HG03025 (cell line): ENCODE data around the gene IGFBP7.

Source experiments
- ATAC-seq: cut with Tn5 transposase; IDR thresholded peaks from one replicate; pipeline ENCODE4 v1.9.1; 2021; ENCODE audit warnings: mild to moderate bottlenecking, moderate library complexity; ENCODE audit not compliant: unreplicated experiment, low FRiP score

Gene IGFBP7

GRCh38 chr4:57131849-57132742, 21.9 kb upstream of the IGFBP7 start:
- no peak for ATAC-seq

GRCh38 chr4:57129477-57129876, 19.3 kb upstream of the IGFBP7 start:
- no peak for ATAC-seq

- no peak for ATAC-seq
Observed at GRCh38 chr4:57127361-57127760, 17.2 kb upstream of the IGFBP7 start.

GRCh38 chr4:57125996-57126395, 15.8 kb upstream of the IGFBP7 start:
- no peak for ATAC-seq

GRCh38 chr4:57124145-57124544, 14.0 kb upstream of the IGFBP7 start:
- ATAC-seq, result no peak

DNA sequence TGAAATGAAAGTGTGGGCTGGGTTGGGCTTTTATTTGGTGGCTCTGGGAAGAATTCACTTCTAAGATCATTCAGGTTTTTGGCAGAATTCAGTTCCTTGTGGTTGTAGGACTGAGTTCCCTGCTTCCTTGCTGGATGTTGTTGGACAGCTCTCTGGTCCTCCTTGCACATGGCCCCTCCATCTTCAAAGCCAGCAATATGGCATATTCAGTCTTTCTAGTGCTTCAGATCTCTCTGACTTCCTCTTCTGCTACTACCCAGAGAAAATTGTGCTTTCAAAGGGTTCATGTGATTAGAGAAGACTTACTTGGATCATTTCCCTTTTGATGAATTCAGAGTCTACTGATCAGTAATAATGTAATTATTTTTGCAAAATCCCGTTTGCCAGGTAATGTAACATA, 12.8 kb upstream of the IGFBP7 start:
- no peak for ATAC-seq

- no peak for ATAC-seq
Observed at GRCh38 chr4:57119054-57119651, 9.0 kb upstream of the IGFBP7 start.

DNA sequence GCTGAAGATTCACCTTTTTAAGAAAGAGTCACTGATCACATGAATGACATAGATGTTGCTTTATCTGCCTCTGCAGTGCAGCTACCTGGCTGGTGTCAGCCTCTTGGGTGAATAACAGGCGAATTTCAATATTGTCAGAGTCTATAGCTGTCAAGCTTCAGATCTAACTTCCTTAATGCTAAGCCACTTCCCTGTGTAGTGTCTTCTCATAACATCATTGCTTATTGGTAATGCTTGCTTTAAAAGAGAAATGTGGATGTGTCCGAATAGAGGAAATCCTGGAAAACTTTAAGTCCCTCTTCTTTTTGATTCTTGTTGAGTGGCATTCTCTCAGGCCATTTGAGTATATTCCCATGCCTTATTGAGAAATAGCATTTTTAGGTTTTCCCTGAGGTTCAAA, 7.3 kb upstream of the IGFBP7 start:
- no peak for ATAC-seq

- no peak for ATAC-seq
Observed at GRCh38 chr4:57116245-57116644, 6.1 kb upstream of the IGFBP7 start.

- no peak for ATAC-seq
Observed at GRCh38 chr4:57114973-57115372, 4.8 kb upstream of the IGFBP7 start.

- no peak for ATAC-seq
Observed at GRCh38 chr4:57113870-57114269, 3.7 kb upstream of the IGFBP7 start.

- ATAC-seq, result no peak
Observed at GRCh38 chr4:57110640-57111511, 691 bp upstream of the IGFBP7 start.

DNA sequence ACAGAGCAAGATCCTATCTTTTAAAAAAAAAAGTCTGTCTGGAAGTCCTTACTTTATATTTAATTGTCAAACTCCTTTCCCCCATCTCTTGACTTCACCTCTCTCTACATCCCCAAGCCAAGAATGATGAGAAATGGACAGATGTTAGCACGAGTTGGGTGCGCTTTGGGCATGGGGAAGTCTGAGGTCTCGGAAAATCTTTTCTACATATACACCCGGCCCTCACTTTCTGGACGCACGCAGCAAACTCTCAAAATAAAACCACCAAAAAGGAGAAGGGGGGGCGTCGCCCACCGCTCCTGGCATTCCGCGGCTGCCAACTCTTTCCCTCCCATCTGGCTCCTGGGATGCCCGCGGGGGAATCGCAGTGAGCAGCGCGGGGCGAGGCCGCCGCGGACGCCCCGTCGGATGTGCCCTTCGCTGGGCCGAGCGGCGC, 756 bp downstream of the IGFBP7 start:
- ATAC-seq, result no peak

DNA sequence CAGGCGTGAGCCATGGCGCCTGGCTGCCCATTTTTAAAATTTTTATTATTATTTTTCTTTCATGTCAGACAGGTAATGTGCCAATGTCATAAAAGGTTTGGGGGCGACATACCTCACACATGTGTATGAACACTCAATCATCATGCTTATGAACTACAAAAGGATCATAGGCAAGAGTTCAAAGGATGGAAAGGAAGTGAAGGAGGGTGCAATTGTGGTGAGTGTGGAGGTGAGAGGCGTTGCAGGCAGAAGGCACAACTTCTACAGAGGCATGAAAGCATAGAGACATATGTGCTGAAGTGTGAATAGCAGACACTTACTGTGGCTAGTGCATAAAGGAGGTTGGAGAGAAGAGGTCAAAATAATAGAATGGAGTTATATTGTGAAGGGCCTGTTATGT, 4.0 kb downstream of the IGFBP7 start:
- no peak for ATAC-seq

GRCh38 chr4:57104706-57105560, 5.3 kb downstream of the IGFBP7 start:
- no peak for ATAC-seq

GRCh38 chr4:57103051-57103450, 7.1 kb downstream of the IGFBP7 start:
- no peak for ATAC-seq

DNA sequence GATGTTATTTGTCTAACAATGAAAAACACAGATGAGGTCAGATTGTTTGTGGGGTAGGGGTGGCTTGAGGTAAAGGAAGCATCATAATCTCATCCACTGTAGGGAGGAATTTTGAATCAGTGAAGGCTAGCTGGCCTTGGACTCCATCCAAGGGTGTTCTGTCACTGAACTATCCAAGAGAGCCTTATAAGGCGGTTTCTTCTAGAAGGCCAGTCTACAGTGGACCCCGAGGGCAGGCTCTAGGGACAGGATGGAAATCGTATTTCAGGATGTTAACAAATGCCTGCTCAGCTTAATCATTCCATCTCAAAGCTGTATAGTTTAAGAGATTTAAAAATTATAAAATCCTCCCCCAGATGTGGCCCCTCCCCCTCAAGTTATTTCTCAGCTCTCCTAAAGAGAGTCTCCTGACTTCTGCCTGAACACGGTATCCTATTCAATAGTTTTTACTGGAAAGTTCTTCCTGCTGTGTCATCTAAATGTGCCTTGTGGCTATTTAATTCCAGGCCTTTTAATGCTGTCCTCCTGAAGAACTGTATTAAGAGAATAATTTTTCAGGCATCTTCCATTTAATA, 8.0 kb downstream of the IGFBP7 start:
- ATAC-seq, result no peak

DNA sequence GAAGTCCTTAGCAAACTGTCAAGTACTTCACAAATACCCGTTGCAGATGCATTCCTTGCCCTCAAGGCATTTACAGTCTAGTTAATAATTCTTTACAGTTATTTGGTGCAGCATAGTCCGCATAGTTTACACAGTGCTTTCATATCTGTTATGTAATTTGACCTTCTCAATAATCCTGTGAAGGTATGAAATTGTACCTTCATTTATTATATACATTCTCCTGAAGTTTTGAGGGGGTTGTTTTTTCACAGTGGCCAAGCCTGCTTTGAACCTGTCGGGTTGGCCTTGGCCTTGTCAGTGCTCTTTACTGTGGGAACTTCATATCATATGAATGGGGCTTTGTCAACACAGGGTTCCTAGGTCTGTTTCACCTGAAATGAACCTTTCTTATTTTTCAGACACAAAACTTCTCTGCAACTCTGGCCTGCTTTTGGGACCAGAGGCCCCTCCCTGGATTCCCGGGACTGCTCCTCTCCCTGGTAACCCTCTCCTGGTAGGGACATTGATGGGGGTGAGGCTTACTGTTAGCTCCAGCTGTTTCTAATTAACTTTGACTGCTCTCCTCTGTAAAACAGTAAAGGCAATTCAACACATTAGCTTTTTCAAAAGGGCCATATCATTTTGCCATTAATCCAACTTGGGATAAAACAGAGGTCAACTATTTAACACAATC, 9.1 kb downstream of the IGFBP7 start:
- no peak for ATAC-seq

DNA sequence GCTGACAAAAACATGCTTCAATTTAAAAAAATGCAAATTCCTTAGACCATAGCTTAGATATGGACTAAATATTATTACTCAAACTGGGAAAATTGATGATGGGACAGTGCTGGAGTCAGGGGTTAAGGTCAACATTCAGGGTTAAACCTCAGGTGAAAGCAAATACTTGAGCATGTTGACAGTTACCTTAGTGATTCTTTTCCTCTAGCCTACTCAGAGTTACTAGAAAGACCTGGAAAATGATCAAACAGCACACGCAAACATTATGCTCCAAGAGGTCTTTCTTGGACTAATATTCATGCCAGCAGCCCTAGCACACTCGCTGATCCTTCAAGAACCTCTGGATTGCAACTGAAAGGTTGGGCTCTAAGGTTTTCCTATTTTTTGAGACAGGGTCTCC, 10.8 kb downstream of the IGFBP7 start:
- ATAC-seq, result no peak
